GM21423 (cell line): ENCODE results near the gene SLC6A11.

ENCODE experiments used
- ATAC-seq: cut with Tn5 transposase; IDR thresholded peaks from one replicate; pipeline ENCODE4 v1.9.1; 2021; ENCODE audit warnings: mild to moderate bottlenecking, moderate library complexity; ENCODE audit not compliant: unreplicated experiment

Gene SLC6A11

GRCh38 chr3:10788451-10788850 is 27.6 kb upstream of the SLC6A11 start:
- no peak for ATAC-seq

- ATAC-seq, result no peak
These were observed 25.3 kb upstream of the SLC6A11 start for GRCh38 chr3:10790713-10791112.

DNA sequence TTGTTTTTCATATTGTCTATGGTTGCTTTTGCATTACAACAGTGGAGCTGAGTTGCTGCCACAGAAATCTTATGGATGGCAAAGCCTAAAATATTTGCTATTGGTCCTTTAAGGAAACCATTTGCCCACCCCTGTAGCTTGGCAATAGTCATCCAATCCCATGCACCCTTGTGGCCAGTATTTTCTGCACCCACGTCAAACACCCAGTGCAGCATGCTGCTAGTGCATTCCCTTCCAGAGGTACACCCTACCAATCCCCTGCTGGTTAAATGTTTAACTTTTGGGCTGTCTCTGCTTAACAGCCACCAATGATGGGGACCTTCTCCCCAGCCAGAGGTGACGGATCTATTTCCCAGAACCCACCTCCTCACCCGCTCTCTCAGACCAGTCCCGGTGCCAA is 23.8 kb upstream of the SLC6A11 start:
- no peak for ATAC-seq

DNA sequence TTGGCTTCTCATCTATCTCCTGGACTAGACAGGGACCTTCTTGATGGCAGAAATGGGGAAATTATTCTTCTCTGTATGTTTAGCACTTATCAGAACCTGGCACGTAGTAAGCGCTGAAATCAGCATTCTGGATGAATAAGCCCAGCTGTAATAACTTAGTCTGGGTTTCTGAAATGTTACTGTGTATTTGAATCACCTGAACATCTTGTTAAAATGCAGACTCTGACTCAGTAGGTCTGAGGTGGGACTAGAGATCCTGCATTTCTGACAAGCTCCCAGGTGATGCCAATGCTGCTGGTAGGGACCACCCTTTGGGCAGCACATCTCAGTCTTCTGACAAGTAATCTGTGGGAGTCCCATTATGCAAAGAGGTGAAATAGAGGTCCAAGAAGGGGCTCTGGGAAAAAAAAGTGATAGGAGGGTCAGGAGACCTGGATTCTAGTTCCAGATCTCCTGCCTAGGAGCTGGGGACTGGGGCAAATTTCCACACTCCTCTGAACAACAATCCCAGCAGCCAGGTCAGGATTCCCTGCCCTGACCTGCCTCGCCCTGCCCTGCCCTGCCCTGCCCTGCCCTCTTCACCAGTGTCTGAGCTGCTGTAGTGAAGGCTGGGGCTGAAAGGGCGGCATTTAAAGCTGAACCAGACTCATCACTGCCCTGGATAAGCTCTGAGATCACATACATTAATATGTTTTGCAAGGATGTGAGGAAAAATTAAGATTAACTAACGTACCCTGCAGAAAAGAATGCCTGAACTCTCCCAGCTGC is 17.2 kb upstream of the SLC6A11 start:
- no peak for ATAC-seq

DNA sequence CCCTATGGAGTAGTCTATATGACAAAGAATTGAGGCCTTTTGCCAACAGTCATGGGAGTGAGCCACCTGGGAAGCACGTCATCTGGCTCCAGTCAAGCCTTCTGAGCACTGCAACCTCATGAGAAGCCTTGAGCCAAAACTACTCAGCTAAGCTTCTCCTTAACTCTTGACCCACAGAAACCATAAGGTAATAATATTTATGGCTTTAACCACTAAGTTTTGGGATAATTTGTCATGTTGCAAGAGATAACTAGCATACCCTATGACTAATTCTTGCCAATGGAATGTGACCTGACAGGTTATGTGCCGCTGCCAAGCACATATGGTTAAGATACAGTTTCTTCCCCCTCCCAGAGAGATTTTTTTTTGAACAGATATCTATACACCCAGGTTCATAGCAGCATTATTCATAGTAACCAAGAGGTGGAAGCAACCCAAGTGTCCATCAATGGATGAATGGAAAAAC is 11.8 kb upstream of the SLC6A11 start:
- no peak for ATAC-seq

- ATAC-seq, result no peak
These were observed 10.0 kb upstream of the SLC6A11 start for GRCh38 chr3:10806006-10806405.

- no peak for ATAC-seq
These were observed 7.8 kb upstream of the SLC6A11 start for GRCh38 chr3:10808130-10808735.

GRCh38 chr3:10808974-10809373 is 7.1 kb upstream of the SLC6A11 start:
- no peak for ATAC-seq

DNA sequence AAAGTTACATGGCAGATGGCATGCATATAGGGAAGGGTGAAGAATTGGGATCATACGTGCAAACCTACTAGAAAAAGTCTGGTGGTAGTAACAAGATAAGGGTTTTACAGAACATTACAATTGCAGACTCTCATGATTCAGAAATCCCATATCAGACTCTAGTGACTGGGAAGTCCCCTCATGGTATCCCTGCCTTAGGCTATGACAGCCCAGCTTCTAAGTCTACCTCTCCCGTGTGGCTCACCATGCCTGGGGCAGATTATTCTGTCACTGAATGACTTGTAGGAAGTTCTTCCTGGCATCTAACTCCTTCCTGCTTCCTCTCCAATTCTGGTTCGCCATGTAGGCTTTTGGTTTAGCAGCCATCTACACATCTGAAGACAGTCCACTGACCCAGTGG is 5.7 kb upstream of the SLC6A11 start:
- ATAC-seq, result no peak

GRCh38 chr3:10813425-10813824 is 2.6 kb upstream of the SLC6A11 start:
- ATAC-seq, result no peak

DNA sequence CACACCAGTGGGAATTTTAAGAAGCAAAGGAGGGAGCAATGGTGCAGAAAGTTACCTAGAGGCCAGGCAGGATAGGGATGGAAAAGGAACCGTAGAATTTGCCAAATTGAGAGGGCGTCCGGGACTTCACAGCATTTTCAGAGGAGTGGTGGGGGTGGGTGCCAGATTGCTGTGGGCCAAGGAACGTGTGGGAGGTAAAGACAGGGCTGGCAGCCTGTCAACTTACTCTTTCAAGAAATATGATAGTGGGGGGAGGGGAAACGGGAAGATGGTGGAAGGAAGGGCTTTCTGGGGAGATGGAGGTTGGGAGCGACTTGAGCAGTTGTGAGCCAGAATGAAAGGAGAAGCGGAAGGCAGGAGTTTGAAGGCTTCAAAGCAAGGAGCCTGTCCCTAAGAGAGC is 1.4 kb upstream of the SLC6A11 start:
- ATAC-seq, result no peak

GRCh38 chr3:10815487-10815886 is 541 bp upstream of the SLC6A11 start:
- ATAC-seq, result no peak

- no peak for ATAC-seq
These were observed 830 bp downstream of the SLC6A11 start for GRCh38 chr3:10816863-10817253.

DNA sequence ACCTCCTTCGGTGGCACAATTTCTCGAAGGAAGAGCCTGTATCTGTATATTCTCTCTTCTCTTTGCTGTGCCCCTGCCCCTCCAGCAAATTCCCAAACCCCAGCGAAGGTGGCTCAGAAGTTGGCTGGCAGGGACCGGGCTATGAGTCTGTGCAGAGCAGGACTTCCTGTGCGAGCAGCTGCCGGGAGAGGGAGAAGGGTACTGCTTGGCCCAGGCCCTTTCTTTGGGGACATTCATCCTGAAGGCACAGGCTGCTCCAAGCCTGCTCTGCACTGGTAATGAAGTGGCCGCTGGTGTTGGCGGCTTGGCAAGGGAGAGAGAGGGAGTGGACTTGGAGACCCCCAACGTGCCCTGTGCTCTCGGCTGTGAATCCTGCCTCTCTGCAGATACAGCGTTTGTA is 1.5 kb downstream of the SLC6A11 start:
- no peak for ATAC-seq

- no peak for ATAC-seq
These were observed 6.0 kb downstream of the SLC6A11 start for GRCh38 chr3:10822055-10822454.

DNA sequence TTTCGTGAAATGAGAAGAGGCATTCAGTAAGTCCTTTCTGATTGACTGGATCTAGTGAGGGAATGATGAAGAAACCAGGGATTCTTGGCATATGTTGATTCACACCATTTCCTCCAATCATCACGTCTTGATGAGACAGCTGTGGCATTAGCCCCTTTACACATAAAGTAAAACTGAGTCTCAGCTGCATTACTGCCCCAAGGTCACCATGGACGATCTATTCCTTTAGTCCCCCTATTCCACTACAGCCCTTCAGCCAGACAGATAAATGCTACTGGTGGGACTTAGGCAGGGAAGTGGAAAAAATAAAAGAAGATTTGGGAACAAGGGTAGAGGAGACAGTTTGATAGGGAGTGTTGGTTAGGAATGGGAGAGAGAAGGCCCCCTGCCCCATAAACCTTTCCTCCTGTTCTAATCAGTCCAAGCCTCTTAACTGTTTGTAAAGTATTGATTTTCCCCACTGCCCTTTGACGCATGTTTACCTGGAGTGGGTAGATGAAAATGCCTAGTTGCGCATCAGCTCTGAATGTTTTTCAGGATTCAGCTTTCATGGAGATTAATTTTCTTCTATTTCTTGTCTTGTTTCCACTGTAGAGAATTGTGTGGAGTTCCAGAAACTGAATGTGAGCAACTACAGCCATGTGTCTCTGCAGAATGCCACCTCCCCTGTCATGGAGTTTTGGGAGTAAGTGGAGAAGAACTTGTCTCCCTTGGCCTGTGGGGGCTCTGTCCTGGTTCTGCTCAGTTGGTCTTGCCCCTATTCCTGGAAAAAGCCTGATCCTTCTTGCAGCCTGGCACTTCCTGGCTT is 6.9 kb downstream of the SLC6A11 start:
- ATAC-seq, result no peak

- ATAC-seq, result no peak
These were observed 7.4 kb downstream of the SLC6A11 start for GRCh38 chr3:10823516-10823818.

DNA sequence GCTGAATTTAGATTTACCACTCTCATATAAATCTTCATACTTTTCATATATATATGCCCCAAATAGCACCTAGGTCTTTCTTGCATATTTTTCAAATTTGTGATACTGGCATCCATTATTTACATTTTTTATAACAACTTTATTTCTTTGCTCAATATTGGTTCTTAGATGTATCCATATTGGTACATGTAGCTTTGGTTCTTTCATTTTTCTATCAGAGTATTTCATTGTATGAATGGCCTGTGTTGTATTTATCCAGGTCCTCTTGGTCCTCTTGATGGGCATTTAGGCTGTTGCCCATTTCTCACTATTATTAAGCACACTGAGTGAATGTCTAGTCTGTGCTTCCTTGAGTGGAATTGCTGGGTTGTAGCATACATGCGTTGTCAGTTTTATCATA is 8.4 kb downstream of the SLC6A11 start:
- no peak for ATAC-seq

DNA sequence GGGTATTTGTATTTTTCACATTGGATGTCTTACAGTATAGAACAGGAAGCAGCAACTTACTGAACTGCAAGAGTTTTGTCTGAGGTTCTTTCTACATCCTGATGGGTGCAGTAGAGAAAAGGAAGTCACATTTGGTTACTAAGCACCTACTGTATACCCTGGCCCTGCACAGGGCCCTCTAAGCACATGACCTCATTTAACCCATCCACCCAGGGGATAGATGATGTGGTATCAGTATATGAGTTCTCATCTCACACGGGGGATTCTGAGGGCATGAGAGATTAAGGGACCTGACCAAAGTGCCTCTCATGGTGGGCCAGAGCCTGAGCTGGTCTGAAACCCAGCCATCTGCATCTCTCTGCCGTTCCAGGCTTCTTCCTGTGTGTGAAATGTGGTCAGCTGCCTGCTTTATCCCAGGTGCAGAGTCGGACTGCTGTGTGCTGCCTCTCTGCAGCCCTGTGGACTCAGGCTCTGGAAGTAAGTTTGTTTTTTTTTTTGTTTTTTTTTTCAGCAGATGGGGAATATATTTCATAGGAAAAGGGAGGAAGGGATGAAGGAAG is 17.9 kb downstream of the SLC6A11 start:
- ATAC-seq, result no peak

GRCh38 chr3:10834951-10835350 is 18.9 kb downstream of the SLC6A11 start:
- no peak for ATAC-seq

GRCh38 chr3:10835406-10835805 is 19.4 kb downstream of the SLC6A11 start:
- ATAC-seq, result no peak

DNA sequence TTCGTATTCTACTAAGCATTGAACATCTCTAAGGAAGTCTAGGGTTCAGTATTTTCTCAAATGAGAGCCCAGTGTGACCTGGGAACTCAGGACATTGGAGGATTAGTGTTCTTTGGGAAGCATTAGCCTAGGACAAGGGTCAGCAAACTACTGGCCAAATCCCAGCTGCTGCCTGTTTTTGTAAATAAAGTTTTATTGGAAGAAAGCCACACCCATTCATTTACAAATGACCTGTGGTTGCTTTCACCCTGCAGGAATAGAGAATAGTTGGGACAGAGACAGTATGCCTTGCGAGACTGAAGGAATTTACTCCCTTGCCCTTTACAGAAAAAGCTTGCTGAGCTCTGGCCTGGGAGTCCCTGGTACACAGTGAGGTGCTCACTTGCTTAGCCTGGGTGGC is 20.6 kb downstream of the SLC6A11 start:
- ATAC-seq, result no peak
